HG02588 (cell line): ENCODE data around the gene ARID1B.

Source experiments
- ATAC-seq: cut with Tn5 transposase; IDR thresholded peaks from one replicate; pipeline ENCODE4 v1.9.1; 2021; ENCODE audit warnings: mild to moderate bottlenecking, moderate library complexity; ENCODE audit not compliant: unreplicated experiment

The ARID1B gene

GRCh38 chr6:157193443-157193996, 416.3 kb downstream of the ARID1B start:
- ATAC-seq: no peak

- ATAC-seq: no peak
Measured at GRCh38 chr6:157194110-157194509, 416.9 kb downstream of the ARID1B start.

- no peak for ATAC-seq
Measured at GRCh38 chr6:157194643-157195042, 417.5 kb downstream of the ARID1B start.

GRCh38 chr6:157196391-157196790, 419.2 kb downstream of the ARID1B start:
- ATAC-seq: no peak

- no peak for ATAC-seq
Measured at GRCh38 chr6:157198425-157199279, 421.5 kb downstream of the ARID1B start.

- ATAC-seq: no peak
Measured at GRCh38 chr6:157200117-157200516, 422.9 kb downstream of the ARID1B start.

GRCh38 chr6:157200611-157201010, 423.4 kb downstream of the ARID1B start:
- no peak for ATAC-seq

GRCh38 chr6:157201083-157201482, 423.9 kb downstream of the ARID1B start:
- ATAC-seq: no peak

GRCh38 chr6:157203312-157203744, 426.1 kb downstream of the ARID1B start:
- no peak for ATAC-seq

GRCh38 chr6:157203764-157204163, 426.6 kb downstream of the ARID1B start:
- no peak for ATAC-seq

GRCh38 chr6:157205473-157206358, 428.5 kb downstream of the ARID1B start:
- ATAC-seq: no peak

- no peak for ATAC-seq
Measured at GRCh38 chr6:157206359-157206815, 429.2 kb downstream of the ARID1B start.

GRCh38 chr6:157207521-157208076, 430.4 kb downstream of the ARID1B start:
- ATAC-seq: no peak

- ATAC-seq: no peak
Measured at GRCh38 chr6:157209865-157210530, 432.8 kb downstream of the ARID1B start.

GRCh38 chr6:157210954-157211353, 433.8 kb downstream of the ARID1B start:
- ATAC-seq: no peak

GRCh38 chr6:157211603-157212455, 434.7 kb downstream of the ARID1B start:
- no peak for ATAC-seq

GRCh38 chr6:157213426-157213825, 436.2 kb downstream of the ARID1B start:
- no peak for ATAC-seq

- ATAC-seq: no peak
Measured at GRCh38 chr6:157213907-157214565, 436.9 kb downstream of the ARID1B start.

- no peak for ATAC-seq
Measured at GRCh38 chr6:157215717-157216116, 438.5 kb downstream of the ARID1B start.
